GM11168 (cell line): ENCODE results near the gene RAPGEFL1.

ENCODE experiments used
- in situ Hi-C: fragments of 300-500 bp; cut with MboI; formaldehyde crosslinking; loops from one replicate; pipeline ENCODE4 v1.12.0; 2022; ENCODE audit warnings: low sequenced_read_pairs; ENCODE audit not compliant: unreplicated experiment

Gene RAPGEFL1

GRCh38 chr17:40173091-40173777 lies 4.0 kb upstream of the RAPGEFL1 start:
- in situ Hi-C loops: no loop called here

GRCh38 chr17:40173778-40174135 lies 3.5 kb upstream of the RAPGEFL1 start:
- in situ Hi-C loops: no loop called here

DNA sequence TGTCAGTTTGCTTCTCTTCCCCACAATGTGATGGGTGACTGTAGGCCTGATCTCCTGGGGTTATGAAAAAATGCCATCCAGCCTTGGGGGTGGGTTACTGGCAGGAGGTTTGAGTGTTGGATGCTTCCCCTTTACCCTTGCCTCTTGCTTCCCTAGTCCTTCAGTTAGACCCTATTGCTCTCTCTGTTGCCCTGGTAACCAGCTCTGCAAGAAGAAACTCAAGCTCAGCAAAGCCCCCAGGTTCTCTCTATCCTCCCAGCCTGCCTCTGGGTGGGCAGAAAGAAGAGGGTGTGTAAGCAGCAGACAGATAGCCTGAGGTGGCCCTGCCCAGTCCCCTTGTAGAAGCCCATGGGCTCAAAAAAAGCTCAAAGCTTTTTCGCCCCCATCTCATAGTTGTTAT lies 2.8 kb upstream of the RAPGEFL1 start:
- in situ Hi-C loops: no loop called here

GRCh38 chr17:40175928-40176753 lies 1.1 kb upstream of the RAPGEFL1 start:
- in situ Hi-C loops: no loop called here

DNA sequence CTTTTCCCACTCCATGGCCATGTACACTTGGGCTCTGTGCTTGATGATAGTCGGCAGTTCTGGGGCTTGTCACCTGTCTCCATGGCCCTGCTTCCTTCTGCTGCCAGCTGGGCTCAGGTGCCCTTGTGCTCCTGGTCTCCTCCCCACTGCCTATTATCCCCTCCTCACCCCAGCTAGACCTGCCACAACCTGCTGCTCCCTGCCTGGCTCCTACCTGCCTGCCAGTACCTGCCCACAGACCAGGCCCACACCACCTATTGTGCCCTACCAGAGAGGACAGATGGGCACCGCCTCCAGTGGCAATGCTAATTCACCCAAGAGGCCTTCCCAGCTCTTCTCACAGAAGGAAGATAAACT lies 538 bp upstream of the RAPGEFL1 start:
- in situ Hi-C loops: no loop called here

DNA sequence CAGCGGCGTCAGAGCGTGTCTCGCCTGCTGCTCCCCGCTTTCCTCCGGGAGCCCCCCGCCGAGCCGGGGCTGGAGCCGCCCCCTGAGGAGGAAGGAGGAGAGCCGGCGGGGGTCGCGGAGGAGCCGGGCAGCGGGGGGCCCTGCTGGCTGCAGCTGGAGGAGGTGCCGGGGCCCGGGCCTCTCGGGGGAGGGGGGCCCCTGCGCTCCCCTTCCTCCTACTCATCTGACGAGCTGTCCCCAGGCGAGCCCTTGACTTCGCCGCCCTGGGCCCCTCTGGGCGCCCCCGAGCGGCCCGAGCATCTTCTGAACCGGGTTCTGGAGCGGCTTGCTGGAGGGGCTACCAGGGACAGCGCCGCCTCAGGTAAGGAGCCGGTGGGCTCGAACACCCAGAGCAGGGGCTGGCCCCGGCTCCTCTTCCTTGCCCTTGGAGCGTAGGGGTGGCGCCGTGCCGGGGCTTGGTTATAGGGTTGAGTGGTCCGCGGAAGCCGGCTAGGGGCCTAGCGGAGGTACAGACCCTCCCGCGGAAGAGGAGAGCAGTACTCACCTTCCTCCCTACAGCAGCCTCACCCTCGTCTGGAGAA lies 841 bp downstream of the RAPGEFL1 start:
- in situ Hi-C loops: no loop called here

DNA sequence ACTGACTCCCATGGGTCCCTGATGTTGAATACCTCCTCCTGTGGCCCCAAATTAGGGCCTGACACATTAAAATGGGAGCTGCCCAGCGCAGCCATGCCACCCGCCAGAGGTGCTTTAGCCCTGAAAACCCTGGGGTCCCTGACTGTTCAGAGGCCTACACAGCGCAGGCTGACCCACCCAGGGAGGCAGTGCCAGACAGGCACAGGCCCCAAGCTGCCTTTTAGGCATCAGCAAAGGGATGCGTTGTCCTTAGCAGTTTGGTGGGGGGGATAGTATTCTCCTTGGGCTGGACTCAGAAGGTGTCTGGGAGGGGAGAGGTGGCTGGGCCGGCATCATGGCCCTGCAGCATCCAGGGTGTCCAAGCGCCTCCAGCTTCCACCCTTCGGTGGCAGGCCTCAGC lies 1.4 kb downstream of the RAPGEFL1 start:
- in situ Hi-C loops: no loop called here

DNA sequence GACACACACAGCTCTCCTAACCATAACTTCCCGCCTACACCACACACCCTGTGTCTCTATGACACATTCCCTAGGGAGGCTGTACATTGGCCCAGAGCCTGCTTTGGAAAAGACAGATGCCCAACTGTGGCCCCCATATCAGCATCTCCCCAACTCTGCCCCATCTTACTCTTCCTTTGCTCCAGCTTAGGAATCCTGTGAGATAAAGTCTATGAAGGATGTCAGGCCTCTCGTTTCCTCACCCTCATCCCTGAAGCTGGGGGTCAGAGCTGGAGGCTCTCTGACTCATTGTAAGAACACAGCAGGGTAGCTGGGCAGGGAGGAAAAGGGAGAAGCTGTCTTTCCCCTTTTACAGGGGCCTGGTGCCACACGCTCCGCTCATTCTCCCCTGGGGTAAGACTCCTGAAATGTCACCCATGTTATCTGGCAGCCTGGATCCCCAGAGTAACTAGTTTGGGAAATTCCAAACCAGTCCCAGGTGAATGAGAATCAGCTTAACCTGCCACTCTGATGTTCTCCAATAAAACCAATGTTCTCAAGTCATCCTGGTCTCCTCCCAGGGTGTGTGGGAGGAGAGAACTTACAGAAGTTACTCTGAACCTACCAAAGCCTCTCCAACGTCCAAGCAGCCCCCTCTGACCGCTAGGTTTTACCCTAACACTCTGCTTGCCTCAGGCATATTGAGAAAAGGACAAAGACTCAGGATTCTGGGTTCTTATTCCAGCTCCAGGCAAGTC lies 2.8 kb downstream of the RAPGEFL1 start:
- in situ Hi-C loops: no loop called here

DNA sequence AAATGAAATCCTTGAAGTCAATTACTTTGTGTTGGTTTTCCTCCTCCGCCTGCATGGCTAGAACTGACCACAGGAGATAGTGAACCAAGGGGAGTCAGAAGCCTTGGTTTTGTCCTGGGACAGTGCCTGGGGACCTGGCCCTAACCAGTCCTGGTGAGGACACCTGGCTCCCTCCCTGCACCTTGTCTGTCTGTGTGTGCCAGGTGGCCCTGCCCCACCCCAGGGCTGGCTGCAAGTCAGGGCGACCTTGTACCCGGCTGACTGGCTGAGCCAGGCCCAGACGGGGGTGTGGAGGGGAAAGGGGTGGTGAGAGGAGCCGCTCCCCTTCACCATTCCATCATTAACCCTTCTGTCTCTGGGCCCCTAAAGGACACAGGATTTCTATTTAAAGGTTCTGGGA lies 3.4 kb downstream of the RAPGEFL1 start:
- in situ Hi-C loops: no loop called here

DNA sequence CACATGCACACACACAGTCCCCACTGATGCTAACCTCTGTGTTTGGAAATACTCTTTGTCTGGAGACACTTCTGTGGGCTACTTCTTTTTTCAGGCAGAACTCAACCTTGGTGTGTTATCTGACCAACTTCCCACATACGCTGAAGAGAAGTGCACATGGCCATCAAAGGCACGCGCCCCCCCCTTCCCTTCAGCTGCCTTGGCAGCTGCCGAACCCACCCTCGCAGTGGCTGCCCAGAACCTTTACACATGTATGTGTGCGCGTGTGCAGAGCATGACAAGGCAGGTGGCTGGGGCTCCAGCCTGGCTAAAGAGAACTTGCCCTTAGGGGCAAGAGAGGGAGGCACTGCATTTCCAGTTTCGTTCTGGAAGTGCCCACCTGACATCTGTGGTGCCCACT lies 3.9 kb downstream of the RAPGEFL1 start:
- in situ Hi-C loops: no loop called here

DNA sequence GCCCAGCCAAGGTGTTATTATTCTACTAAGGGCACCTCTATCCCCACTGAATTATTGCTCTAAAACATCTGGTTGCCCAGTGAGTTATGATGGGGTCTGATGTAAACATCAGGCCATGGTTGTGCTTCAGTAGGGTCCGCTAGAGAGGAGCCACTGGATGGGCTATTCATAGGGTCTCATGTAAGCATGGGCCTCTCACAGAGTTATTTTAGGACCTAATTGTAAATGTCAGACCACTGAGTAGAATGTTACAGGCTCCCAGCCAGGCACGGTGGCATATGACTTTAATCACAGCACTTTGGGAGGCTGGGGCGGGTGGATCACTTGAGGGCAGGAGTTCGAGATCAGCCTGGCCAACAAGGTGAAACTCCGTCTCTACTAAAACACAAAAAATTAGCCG lies 5.3 kb downstream of the RAPGEFL1 start:
- in situ Hi-C loops: no loop called here

- in situ Hi-C loops: no loop called here
Measured at GRCh38 chr17:40187238-40187637, 10.0 kb downstream of the RAPGEFL1 start.

DNA sequence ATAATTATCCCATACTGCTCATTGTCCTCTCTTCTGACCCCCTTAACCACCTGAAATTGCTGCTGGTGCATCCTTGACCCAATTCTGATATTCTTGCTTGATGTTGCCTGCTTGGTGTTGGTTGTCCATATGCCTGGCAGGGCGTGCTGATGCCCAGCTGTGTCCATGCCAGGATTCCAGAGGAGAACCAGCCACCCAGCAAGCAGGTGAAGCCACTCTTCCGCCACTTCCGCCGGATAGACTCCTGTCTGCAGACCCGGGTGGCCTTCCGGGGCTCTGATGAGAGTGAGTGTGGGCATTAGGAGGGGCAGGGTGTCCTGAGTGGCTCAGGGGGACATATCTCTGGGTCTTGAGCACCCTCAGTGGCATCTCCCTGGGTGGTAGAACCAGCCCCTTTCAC lies 11.4 kb downstream of the RAPGEFL1 start:
- in situ Hi-C loops: no loop called here

DNA sequence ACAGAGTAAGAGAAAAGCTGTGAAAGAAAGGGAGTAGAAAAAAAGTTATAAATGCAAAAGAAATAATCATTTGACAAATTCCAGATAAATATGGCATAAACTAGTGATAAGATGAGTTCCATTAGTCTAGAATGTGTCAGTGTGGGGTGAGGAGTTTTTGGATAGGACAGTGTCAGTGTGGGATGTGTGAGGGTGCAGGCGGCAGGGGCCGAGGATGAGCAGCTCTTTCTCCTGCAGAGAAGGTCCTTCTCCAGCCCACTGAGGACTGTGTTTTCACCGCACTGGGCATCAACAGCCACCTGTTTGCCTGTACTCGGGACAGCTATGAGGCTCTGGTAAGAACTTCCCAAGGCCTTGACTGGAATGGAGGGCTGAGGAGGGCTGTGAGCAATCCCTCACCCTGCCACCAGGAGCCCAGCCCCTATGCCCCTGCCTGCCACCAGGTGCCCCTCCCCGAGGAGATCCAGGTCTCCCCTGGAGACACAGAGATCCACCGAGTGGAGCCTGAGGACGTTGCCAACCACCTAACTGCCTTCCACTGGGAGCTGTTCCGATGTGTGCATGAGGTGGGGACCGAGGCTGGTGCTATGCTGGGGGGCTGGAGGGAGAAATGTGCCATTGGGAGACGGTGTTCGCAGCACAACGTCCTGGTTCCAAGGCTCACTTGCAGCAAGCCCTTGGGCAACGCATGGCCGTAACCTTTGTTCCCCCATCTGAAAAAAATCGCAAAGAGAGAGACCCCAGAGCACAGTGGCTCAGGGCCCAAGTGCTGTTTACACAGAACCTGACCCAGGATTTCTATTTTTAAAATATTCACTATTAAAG lies 13.1 kb downstream of the RAPGEFL1 start:
- in situ Hi-C loops: loop anchor here (10.0 kb wide), 1 partner anchor 94 kb away; the partner anchor contains the start of gene CDC6

GRCh38 chr17:40191237-40192208 lies 14.3 kb downstream of the RAPGEFL1 start:
- in situ Hi-C loops: loop anchor here (10.0 kb wide), 1 partner anchor 93 kb away; the partner anchor contains the start of gene CDC6

DNA sequence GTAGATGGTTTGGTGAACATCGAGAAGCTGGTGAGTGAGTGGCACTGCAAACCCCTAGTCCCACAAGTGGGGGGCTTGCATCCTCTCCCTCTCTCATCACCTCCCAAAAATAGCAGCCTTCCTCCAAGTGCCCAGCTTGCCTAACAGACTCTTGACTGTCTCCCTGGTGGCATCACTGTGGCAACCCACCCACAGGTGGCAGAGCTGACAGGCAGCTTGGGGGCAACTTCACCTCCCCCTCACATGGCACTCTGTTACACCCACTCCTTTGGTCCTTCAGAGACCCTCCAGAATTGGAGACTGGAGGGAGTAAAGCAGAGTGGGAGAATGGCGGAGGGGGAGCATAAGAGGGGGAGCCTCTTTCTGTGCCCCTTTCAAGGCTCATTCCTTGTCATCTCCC lies 15.7 kb downstream of the RAPGEFL1 start:
- in situ Hi-C loops: loop anchor here (10.0 kb wide), 1 partner anchor 92 kb away; the partner anchor contains the start of gene CDC6

GRCh38 chr17:40194821-40195220 lies 17.6 kb downstream of the RAPGEFL1 start:
- in situ Hi-C loops: loop anchor here (10.0 kb wide), 1 partner anchor 90 kb away; the partner anchor contains the start of gene CDC6

DNA sequence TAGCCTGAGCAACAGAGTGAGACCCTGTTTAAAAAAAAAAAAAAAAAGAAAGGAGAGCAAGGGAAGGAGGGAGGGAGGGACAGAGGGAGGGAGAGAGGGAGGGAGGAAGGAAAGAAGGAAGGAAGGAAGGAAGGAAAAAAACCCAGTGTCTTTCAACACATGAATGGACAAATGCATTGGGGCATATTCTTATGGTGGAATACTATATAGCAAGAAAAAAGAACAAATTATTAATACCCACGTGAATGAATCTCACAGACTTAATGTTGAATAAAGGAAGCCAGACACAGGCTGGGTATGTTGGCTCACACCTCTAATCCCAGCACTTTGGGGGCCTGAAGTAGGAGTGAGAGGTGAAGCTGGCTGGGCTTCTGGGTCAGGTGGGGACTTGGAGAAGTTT lies 20.3 kb downstream of the RAPGEFL1 start:
- in situ Hi-C loops: loop anchor here (10.0 kb wide), 1 partner anchor 87 kb away; the partner anchor contains the start of gene CDC6
